CD4-positive, alpha-beta T cell treated with Interleukin-4 for 1 hour (primary cell): ENCODE results near the gene TMEM243.

Source experiments
- DNase-seq, 2 donors: peaks; one replicate each; pipeline ENCODE4 v3.0.0-alpha.2; 2020 to 2022

TMEM243 gene

DNA sequence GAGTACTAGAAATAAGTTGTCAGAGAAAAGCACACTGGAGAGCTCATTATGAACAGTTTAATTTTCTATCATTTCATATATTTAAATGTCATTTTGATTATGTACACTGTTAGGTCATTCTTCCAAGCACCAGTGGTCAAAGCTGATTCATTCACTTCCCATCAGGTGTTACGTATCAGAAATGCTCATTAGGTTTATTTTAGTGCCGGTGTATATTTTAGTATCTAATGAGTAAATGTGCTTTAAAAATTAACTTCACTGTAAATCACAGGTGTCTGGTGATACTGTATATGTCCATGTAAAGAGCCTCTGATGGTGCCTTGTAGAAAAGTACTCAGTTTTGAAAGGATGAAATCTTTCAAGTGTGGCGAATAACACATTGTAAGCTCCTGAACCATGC is 63.7 kb downstream of the TMEM243 start:
- no peak for DNase-seq

DNA sequence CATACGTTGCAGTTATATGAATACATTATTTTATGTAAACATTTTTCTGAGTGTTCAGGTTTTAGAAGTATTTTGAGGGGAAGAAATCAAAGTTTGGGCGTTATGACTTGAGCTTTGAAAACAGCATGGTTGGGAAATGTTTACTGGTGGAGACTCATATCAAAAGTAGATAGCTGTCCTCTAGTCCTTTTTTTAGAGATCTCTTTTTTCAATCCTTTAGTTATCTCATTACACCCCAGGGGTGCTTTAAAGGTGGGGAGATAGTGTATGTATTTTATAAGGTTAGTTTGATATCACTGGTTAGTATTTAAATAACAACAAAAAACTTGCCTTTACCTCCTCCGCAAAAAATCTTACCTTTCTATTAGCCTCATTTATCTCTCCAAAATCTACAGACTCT is 65.0 kb downstream of the TMEM243 start:
- DNase-seq = no peak

DNA sequence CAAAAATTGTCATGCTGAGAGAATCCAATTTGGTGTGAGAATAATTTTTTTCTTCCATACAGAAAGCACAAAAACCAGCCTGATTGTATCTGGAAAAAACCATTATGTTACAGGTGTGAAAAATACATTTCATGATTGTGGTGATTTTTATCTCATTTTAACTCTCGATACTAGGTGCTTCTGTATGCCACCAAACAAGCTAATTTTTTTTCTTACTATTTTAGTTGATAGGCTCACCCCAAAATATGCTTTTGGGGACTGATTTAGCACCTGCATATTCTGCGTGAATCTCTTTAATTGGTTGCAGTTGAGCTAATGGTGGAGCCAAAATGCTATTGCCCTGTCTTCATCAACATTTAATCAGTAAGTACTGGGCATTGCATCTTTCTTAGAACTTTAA is 65.4 kb downstream of the TMEM243 start:
- no peak for DNase-seq

DNA sequence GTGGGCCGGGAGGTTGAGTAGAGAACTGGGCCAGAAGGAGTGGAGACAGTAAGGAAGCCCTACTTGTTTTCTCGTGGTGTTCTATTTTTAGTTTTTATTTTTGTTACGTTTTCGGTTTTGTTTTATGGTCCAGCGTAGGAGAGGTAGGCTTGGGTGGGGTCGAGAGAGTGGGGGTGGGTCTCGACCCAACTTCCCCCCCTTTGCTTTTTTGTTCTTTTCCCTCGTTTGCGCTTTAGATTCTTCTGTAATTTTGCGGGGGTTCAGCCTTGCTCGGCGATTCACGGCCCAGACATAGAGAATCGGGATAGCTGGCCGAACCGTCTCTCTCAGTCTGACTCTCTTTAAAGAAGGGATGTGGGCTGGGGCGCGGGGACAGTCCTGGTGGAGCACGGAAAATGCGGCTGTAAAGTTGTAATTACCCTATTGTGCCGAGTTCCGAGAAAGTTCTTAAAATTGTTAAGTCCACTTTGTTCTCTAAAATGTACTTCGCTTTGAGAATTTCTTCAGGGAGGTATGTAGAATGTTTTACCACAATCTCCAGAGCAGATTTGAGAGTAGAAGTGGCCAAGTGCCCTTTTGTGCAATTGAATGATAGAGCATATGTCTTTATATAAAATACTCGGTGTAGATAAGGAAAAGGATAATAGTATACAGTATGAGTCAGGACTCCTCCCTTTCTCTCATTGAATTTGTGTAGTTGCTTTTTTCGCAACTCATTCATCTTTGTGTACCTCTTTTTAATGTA is 66.5 kb downstream of the TMEM243 start:
- no peak for DNase-seq

DNA sequence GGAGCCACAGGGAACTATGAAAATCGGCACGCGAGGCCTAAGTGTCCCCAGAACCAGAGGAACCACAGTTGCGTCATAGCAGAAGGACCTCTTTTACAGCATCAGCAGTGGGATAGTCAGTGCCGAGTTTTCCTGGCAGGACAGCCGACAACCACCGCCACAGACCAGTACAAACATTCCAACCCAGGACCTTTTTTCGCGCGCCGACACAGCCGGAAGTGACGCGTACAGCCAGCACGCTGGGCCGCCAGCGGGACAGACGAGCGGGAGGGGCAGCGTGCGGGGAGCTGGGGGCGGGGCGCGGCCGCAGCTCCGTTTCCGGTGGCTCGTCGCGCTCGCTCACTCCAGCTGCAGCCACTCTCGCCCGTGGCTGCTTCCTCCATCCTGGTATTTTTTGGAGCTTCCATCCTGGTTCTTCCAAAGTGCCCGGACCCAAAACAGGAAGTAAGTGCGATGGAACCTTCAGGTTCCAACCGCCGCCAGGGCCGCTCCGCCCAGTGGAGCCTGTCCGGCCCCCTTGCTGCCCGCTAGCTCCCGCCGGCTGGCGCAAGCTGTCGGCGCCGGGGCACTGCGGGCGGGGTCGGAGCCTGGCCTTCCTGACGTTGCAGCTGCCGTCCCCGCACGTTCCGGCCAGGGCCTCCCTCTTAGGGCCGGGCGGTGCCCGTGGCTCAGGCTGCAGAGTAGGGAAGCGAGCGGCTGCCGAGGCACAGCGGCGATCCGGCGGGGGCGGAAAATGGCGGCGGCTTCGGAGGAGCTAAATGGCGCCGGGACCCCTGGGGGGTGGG is 67.2 kb downstream of the TMEM243 start, which contains the start of gene DMTF1:
Gene DMTF1 (plus strand): TSS at position 342 of the 785 bp plus-strand sequence. CDS start 12,489 bp downstream, outside the sequence.
- peak; percentile 85 to 87 for DNase-seq

DNA sequence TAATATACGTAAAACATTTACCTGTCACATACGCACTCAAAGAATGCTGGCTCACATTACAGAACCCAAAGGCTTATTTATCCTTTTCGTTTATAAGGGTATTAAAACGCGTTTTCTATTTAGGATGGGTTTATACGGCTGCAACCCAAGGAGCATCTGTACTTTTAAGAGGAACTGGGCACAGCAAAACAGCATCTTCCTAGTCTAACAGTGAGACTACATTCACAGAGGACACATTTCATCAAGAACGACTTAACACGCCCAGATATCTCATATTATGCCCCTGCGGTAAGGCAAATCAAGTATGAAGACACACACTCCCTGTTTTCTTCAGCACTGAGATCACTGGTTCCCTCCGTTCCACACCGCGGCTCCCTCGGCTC is 67.8 kb downstream of the TMEM243 start:
- DNase-seq = no peak

DNA sequence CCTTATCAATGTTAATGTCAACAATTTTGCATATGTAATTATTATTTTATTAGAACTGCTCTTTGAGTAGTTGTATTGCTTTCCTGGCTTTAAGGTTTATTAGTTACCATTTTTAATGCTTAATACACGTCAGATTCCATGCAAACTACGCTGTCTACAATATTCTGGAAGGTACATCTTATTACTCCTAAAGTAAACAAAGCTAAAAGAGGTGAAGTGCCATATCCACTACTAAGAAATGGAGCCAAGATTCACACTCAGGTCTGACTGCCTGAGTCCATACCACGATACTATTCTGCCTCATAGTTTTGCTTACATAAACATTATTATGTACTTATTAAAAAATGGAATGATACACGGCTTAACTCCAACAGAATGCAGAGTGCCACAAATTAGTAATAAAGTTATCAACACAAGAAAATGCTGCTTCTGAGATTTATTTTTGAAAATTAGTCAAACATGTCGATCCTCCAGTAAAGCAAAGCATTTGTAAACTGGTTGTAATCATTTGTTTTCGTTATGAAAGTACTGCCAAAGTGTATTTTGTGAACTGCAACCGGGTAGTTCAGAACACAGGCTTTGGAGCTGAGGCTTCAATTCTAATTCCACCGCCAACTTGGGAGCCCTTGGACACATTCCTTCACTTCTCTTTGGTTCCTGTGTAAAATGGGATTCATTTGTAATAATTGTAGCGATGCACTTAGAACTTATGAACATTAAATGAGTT is 68.4 kb downstream of the TMEM243 start:
- no peak for DNase-seq

DNA sequence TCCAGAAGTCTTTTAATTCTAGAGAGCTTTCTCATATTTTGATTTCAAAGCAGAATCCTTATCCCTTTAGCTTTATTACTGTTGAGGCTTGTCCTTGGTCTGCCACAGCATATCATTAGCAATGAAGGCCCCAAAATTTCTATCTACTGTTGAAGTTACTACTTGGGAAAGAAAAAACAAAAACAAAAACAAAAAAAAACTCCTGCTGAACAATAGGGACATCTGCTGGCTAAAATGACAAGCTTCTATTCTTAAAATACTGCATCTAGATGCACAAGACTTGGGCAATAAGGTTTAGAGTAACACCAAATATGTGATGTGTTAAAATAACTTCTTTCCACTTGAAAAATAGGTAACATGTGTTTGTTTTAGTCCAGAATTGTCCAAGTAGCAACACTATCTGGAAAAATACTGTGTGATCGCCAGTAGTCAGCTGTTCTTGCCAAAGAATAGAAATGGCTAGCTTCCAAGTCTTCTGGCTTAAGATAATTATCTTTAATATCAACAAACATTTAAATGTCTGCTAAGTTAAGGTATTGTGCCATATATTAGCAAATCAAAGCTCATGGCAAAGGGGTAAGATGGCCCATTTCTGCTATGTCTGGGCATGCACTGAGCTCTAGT is 71.1 kb downstream of the TMEM243 start:
- peak in 1 of 2 donors; percentile 46 for DNase-seq

DNA sequence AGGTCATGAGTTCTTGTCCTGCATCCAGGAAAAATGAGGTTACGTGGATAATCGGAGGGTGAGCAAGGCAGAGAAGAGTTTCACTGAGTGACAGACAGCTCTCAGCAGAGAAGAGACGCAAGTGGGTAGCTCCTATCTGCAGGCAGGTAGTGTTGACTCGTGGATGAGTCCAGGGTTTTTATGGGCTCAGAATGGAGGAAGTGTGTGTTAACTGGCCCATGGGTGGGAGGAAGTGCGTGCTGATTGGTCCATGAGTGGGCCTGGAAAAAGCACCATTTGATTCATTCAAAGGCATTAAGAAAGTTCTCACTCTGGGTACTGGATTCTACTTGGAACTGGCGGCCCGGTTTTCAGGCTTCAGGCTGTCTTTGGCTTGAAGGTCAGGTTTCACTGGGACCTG is 72.0 kb downstream of the TMEM243 start:
- DNase-seq = no peak

DNA sequence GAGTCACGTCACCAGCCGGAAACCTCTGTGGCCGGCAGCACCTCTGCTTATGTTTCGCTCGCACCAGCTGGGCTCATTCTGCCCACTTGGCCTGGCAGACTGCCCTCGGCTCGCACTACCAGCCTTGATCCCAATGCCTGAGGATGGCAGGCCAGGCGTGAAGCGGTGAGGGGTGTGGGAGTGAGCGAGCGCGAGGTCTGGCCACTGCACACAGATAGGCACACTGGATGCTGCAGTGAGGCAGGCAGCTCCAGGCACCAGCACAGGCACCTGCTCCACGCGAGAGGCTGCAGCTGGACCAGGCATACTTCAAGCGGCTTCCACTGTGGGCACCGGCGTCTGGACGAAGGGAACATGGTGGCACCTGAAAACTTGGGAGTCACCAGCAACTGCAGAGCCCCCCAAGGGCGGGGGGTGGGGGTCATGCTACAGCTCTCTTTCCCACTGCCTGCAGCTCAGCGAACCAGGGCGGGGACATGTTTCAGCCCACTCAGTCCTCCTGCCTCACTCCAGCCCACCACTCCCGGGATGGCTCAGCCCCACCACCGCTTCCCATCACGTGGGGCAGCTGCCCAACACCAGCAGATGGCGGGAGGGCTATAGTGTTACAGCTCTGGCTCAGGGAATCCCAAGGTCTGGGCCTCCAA is 72.7 kb downstream of the TMEM243 start:
- no peak for DNase-seq
